Choroid plexus epithelial cell (primary cell): Measurements from ENCODE around the gene BCAS3.
A peak's percentile ranks its signal among the peaks of the same experiment; 100 is the strongest.

ENCODE experiments used
- DNase-seq: peaks from one replicate; pipeline ENCODE4 v3.0.0-alpha.2; 2010; ENCODE audit warnings: low read depth
- H3K4me3 ChIP-seq: 2 replicates; pipeline ENCODE4 v1.5.1; 2011; ENCODE audit warnings: low read depth, mild to moderate bottlenecking, control low read depth, low read length, moderate library complexity
- CTCF ChIP-seq: conservative IDR thresholded peaks from 2 replicates; pipeline ENCODE4 v1.5.1; 2011; ENCODE audit warnings: low read depth, mild to moderate bottlenecking, control low read depth, inconsistent platforms, low read length, moderate library complexity

Gene BCAS3

GRCh38 chr17:61149862-61150362 is 472.3 kb downstream of the BCAS3 start:
- H3K4me3 ChIP-seq = no peak overlapping the region
- TF ChIP-seq CTCF = no peak
- no peak for DNase-seq

GRCh38 chr17:61150686-61151299 is 473.1 kb downstream of the BCAS3 start:
- H3K4me3 ChIP-seq = no peak overlapping the region
- no peak for TF ChIP-seq CTCF
- DNase-seq = no peak

- TF ChIP-seq CTCF = no peak
- no peak for DNase-seq
- H3K4me3 ChIP-seq = no peak overlapping the region
Observed at GRCh38 chr17:61152898-61153297, 475.2 kb downstream of the BCAS3 start.

- no peak overlapping the region for H3K4me3 ChIP-seq
- no peak for TF ChIP-seq CTCF
- DNase-seq = no peak
Observed at GRCh38 chr17:61155590-61156237, 478.1 kb downstream of the BCAS3 start.

DNA sequence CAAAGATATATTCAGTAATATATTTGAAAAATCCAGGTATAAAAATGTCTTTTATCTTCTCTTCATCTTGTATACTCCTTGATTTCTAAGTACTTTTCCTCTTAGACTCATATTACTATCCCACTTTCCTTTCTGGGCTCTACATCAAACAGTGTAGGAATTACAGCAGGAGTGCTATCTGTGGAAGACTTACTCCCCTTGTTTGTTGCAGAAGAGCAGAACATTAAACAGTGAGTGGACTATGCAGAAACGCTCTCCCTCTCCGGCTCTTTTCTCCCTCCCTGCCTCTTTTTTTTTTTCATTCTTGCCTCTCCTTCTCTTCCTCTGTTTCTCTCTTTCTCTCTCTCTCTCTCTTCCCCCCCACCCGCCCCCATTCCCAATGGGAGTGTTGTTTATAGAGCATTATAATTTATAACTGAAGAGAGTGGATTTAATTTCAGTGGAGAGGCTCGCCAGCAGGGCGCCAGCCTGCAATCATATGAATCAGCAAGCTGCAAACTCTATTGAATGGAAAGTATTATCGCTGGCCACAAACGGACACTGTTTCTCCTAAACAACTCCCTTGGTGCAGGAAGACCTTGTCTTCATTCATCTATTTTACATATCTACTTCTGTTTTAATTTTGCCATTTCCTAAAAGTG is 479.7 kb downstream of the BCAS3 start:
- TF ChIP-seq CTCF = peak; percentile 45
- H3K4me3 ChIP-seq = peak overlapping the region; percentile 14
- peak; percentile 75 for DNase-seq

DNA sequence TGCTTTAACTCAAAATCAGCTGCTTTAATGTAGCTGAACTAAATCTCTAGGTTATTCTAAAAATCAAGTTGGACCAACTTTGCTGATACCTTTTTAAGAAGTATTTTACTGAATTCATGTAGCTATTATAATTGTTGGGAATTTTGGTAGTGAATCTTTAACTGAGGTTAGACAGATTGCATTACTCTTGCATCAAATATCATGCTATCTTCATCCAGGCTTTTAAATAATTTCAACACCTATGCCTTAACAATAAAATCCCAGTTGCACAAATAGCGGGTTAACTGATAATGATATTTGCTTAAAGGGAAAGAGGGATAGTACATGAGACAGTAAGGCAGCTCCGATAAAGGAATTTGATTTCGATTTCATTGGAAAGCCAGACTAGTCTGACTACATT is 480.7 kb downstream of the BCAS3 start:
- no peak for TF ChIP-seq CTCF
- no peak for DNase-seq
- H3K4me3 ChIP-seq = no peak overlapping the region
